Measurements from ENCODE around the gene BUD13.

The BUD13 gene

GRCh38 chr11:116736763-116737162 lies 36.0 kb downstream of the BUD13 start:
- ChIA-PET CTCF (interaction anchor here (1.3 kb wide), 1 partner anchor 19 kb away, joined by 3 read pairs; no protein-coding TSS in a partner anchor), POLR2A (no interaction called here)
- Histone ChIP-seq H3K4me3 (ENCODE audit: low read depth, low read length) (no peak overlapping the region), H3K4me1 (ENCODE audit: control insufficient read depth, insufficient read depth, low read length) (no peaks in the 10 kb centered on the region), H3K27ac (ENCODE audit: extremely low read depth, low read depth, low read length) (no peak overlapping the region), H3K36me3 (ENCODE audit: control insufficient read depth in 2 of 2, insufficient read depth in 1 of 2, low read length in 2 of 2) (no peaks in the 10 kb centered on the region), H3K9me3 (ENCODE audit: control insufficient read depth, insufficient read depth, low read depth, low read length) (no peaks in the 10 kb centered on the region)
- no peak for TF ChIP-seq ZNF280C (tag by site-specific recombination; IDR thresholded peaks at IDR 0.05)
- no peak for TF ChIP-seq ZNF174 (tag by site-specific recombination; IDR thresholded peaks at IDR 0.05)
- no peak for TF ChIP-seq ZBTB1 (tag by site-specific recombination; IDR thresholded peaks at IDR 0.05)
- no peak for TF ChIP-seq RBAK (tag by site-specific recombination; IDR thresholded peaks at IDR 0.05)
- TF ChIP-seq FEZF1 (tag by site-specific recombination; IDR thresholded peaks at IDR 0.05), result no peak

- ChIA-PET POLR2A (no interaction called here), CTCF (interaction anchor here (0.7 to 5.4 kb wide), 10 partner anchors 9 to 493 kb away, joined by 3 to 72 read pairs (median 4); partner anchors contain the start of gene APOA5)
- H3K9me3 ChIP-seq (ENCODE audit: control insufficient read depth, insufficient read depth, low read depth, low read length), result no peaks in the 10 kb centered on the region
- H3K27ac ChIP-seq (ENCODE audit: extremely low read depth, low read depth, low read length), result no peak overlapping the region
- no peak overlapping the region for H3K4me3 ChIP-seq (ENCODE audit: low read depth, low read length)
- TF ChIP-seq ZNF791 (tag by site-specific recombination; IDR thresholded peaks at IDR 0.05) (no peak), ZNF354C (tag by site-specific recombination; IDR thresholded peaks at IDR 0.05; ENCODE audit: borderline replicate concordance, low read depth) (no peak), ZNF19 (tag by site-specific recombination; IDR thresholded peaks at IDR 0.05; ENCODE audit: low read depth) (no peak), KLF8 (tag by site-specific recombination; IDR thresholded peaks at IDR 0.05) (no peak), ZNF423 (tag by site-specific recombination; IDR thresholded peaks at IDR 0.05) (no peak), ZNF350 (tag by site-specific recombination; IDR thresholded peaks at IDR 0.05) (no peak)
- no peaks in the 10 kb centered on the region for H3K4me1 ChIP-seq (ENCODE audit: control insufficient read depth, insufficient read depth, low read length)
- no peaks in the 10 kb centered on the region for H3K36me3 ChIP-seq (ENCODE audit: control insufficient read depth in 2 of 2, insufficient read depth in 1 of 2, low read length in 2 of 2)
Observed at GRCh38 chr11:116733969-116734508, 38.7 kb downstream of the BUD13 start.

GRCh38 chr11:116733043-116733755 lies 39.6 kb downstream of the BUD13 start:
- H3K4me3 ChIP-seq (ENCODE audit: low read depth, low read length), result no peak overlapping the region
- no peaks in the 10 kb centered on the region for H3K9me3 ChIP-seq (ENCODE audit: control insufficient read depth, insufficient read depth, low read depth, low read length)
- no peaks in the 10 kb centered on the region for H3K4me1 ChIP-seq (ENCODE audit: control insufficient read depth, insufficient read depth, low read length)
- POLR2A ChIA-PET, result interaction anchor here (1.2 to 1.3 kb wide), 2 partner anchors 11 kb away, joined by 3 read pairs; no protein-coding TSS in a partner anchor
- H3K27ac ChIP-seq (ENCODE audit: extremely low read depth, low read depth, low read length), result no peak overlapping the region
- no peaks in the 10 kb centered on the region for H3K36me3 ChIP-seq (ENCODE audit: control insufficient read depth in 2 of 2, insufficient read depth in 1 of 2, low read length in 2 of 2)
- CTCF ChIA-PET, result interaction anchor here (0.8 to 5.4 kb wide), 24 partner anchors 10 to 497 kb away, joined by 3 to 72 read pairs (median 4); no protein-coding TSS in a partner anchor
- no peak for TF ChIP-seq ZNF521 (tag by site-specific recombination; IDR thresholded peaks at IDR 0.05)
- no peak for TF ChIP-seq ZNF510 (tag by site-specific recombination; IDR thresholded peaks at IDR 0.05; ENCODE audit: insufficient replicate concordance)
- TF ChIP-seq ZNF658 (tag by site-specific recombination; IDR thresholded peaks at IDR 0.05), result no peak
- no peak for TF ChIP-seq ZNF768 (tag by site-specific recombination; IDR thresholded peaks at IDR 0.05)
- no peak for TF ChIP-seq SP3 (tag by site-specific recombination; IDR thresholded peaks at IDR 0.05)
- TF ChIP-seq GLI4 (tag by site-specific recombination; IDR thresholded peaks at IDR 0.05), result no peak
- no peak for TF ChIP-seq ZNF26 (tag by site-specific recombination; IDR thresholded peaks at IDR 0.05)
- no peak for TF ChIP-seq MEIS1 (CRISPR knock-in tag; IDR thresholded peaks at IDR 0.05; ENCODE audit: borderline replicate concordance)
- TF ChIP-seq ZNF112 (tag by site-specific recombination; IDR thresholded peaks at IDR 0.05), result no peak
- TF ChIP-seq PRDM6 (tag by site-specific recombination; IDR thresholded peaks at IDR 0.05), result no peak
- no peak for TF ChIP-seq ZNF202 (tag by site-specific recombination; IDR thresholded peaks at IDR 0.05; ENCODE audit: borderline replicate concordance)
- TF ChIP-seq ZNF580 (tag by site-specific recombination; IDR thresholded peaks at IDR 0.05), result no peak
- TF ChIP-seq KLF17 (tag by site-specific recombination; IDR thresholded peaks at IDR 0.05), result no peak
- no peak for TF ChIP-seq ZNF239 (tag by site-specific recombination; IDR thresholded peaks at IDR 0.05)
